ENCODE measurements around the gene PRPF4. TPM values are rescaled to one million over a fixed set of nuclear protein-coding genes. Genes with fewer than 3 reads are reported as not detected.

PRPF4 gene
- total and polyA plus RNA-seq, 9 of the 15 experiments (the other 6 are each of a cell fraction or from before 2014, with no cell fraction given), result 25.8 to 66.0 (median 39.8) TPM

DNA sequence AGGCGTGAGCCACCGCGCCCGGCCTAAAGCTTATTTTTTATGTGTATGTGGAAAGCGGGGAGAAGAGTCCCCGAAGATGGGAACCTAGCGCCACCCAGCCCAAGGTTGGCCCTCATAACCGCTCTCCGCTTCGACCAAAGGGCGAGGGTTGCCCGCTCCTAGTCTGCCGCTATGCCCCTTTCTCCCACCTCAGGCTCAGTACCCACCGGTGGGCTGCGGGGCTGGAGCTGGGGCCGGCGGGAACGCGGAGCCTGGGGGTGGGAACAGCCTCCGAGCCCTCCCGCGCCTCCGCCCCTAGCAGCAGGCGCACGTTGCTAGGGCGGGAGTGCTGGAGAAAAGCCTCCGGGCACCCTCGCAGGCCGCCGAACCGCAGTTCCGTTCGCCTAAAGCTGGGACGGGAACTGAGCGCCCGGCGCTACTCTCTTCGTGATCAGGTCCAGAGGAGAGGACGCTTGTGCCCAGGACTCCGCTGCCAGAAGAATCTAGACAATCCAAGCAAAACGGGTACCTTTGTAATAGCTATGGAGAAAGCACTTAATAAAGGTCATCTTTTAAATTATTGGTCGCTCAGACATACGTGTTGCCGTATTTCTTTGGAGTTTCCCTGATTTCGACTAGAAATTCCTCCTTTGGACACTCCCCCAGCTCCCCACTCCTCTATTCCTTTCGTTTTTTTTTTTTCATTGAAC is 64.7 kb downstream of the PRPF4 start, which contains the start of gene WDR31 (continued):
- TF ChIP-seq ETV5 (CRISPR knock-in tag; IDR thresholded peaks at IDR 0.05; ENCODE audit: low read depth) (peak; percentile 67; the same call in 1 of the 2 replicates), PHB (CRISPR knock-in tag; IDR thresholded peaks at IDR 0.05) (no peak), ESRRB (CRISPR knock-in tag; IDR thresholded peaks at IDR 0.05; ENCODE audit: borderline replicate concordance) (no peak), ZNF146 (CRISPR knock-in tag; IDR thresholded peaks at IDR 0.05; ENCODE audit: unreplicated experiment) (no peak), TAF15 (IDR thresholded peaks at IDR 0.05; ENCODE audit: low read depth, low read length) (no peak), MXI1 (IDR thresholded peaks at IDR 0.05; ENCODE audit: low read depth, low read length) (peak; percentile 92), ZNF764 (CRISPR knock-in tag; IDR thresholded peaks at IDR 0.05; ENCODE audit: low read depth) (no peak), ZNF41 (CRISPR knock-in tag; conservative IDR thresholded peaks at IDR 0.05) (no peak), SPI1 (IDR thresholded peaks at IDR 0.05; ENCODE audit: borderline replicate concordance, low read depth, low read length) (0 out of 2 replicates have a peak, but pooled peaks have one; percentile 42), TBL1XR1 (IDR thresholded peaks at IDR 0.05; ENCODE audit: low read length in 2 of 2) (peak; percentile 68 to 83; a peak in 3 of 4 replicates), CUX1 (CRISPR knock-in tag; IDR thresholded peaks at IDR 0.05) (0 out of 2 replicates have a peak, but pooled peaks have one; percentile 47), BRF2 (IDR thresholded peaks at IDR 0.05; ENCODE audit: borderline replicate concordance, insufficient read depth, insufficient read length) (no peak), KLF16 (IDR thresholded peaks at IDR 0.05) (no peak), RB1 (IDR thresholded peaks at IDR 0.05; ENCODE audit: low read depth) (peak; percentile 98), POLR2G (IDR thresholded peaks at IDR 0.05; ENCODE audit: low read depth, low read length) (peak; percentile 88)
- TF ChIP-seq, protein P1, sequence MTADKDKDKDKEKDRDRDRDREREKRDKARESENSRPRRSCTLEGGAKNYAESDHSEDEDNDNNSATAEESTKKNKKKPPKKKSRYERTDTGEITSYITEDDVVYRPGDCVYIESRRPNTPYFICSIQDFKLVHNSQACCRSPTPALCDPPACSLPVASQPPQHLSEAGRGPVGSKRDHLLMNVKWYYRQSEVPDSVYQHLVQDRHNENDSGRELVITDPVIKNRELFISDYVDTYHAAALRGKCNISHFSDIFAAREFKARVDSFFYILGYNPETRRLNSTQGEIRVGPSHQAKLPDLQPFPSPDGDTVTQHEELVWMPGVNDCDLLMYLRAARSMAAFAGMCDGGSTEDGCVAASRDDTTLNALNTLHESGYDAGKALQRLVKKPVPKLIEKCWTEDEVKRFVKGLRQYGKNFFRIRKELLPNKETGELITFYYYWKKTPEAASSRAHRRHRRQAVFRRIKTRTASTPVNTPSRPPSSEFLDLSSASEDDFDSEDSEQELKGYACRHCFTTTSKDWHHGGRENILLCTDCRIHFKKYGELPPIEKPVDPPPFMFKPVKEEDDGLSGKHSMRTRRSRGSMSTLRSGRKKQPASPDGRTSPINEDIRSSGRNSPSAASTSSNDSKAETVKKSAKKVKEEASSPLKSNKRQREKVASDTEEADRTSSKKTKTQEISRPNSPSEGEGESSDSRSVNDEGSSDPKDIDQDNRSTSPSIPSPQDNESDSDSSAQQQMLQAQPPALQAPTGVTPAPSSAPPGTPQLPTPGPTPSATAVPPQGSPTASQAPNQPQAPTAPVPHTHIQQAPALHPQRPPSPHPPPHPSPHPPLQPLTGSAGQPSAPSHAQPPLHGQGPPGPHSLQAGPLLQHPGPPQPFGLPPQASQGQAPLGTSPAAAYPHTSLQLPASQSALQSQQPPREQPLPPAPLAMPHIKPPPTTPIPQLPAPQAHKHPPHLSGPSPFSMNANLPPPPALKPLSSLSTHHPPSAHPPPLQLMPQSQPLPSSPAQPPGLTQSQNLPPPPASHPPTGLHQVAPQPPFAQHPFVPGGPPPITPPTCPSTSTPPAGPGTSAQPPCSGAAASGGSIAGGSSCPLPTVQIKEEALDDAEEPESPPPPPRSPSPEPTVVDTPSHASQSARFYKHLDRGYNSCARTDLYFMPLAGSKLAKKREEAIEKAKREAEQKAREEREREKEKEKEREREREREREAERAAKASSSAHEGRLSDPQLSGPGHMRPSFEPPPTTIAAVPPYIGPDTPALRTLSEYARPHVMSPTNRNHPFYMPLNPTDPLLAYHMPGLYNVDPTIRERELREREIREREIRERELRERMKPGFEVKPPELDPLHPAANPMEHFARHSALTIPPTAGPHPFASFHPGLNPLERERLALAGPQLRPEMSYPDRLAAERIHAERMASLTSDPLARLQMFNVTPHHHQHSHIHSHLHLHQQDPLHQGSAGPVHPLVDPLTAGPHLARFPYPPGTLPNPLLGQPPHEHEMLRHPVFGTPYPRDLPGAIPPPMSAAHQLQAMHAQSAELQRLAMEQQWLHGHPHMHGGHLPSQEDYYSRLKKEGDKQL (CRISPR knock-in tag; IDR thresholded peaks at IDR 0.05; ENCODE audit: borderline replicate concordance), result no peak

All from K562 (cell line).